Neural crest cell (in vitro differentiated cells): ENCODE results near the gene SNAPC2. TPM values are rescaled to one million over a fixed set of nuclear protein-coding genes. Genes with fewer than 3 reads are reported as not detected.

Experiments
- DNase-seq: peaks from one replicate; pipeline ENCODE4 v3.0.0; 2021; ENCODE audit warnings: low read depth, mixed read lengths, low spot score
- H3K27ac Mint-ChIP-seq: one replicate; pipeline ENCODE4 v1.8.0; 2021; ENCODE audit warnings: mild to moderate bottlenecking, mixed read lengths; ENCODE audit not compliant: unreplicated experiment
- H3K27me3 Mint-ChIP-seq: 2 replicates; pipeline ENCODE4 v1.8.0; 2021; ENCODE audit warnings: low read depth, mild to moderate bottlenecking, mixed read lengths
- H3K36me3 Mint-ChIP-seq: 2 replicates; pipeline ENCODE4 v1.8.0; 2021; ENCODE audit warnings: low read depth, mild to moderate bottlenecking, mixed read lengths
- H3K4me1 Mint-ChIP-seq: 2 replicates; pipeline ENCODE4 v1.8.0; 2021; ENCODE audit warnings: mixed read lengths
- H3K4me3 Mint-ChIP-seq: one replicate; pipeline ENCODE4 v1.8.0; 2021; ENCODE audit warnings: mild to moderate bottlenecking, mixed read lengths
- H3K9me3 Mint-ChIP-seq: 2 replicates; pipeline ENCODE4 v1.8.0; 2021; ENCODE audit warnings: mixed read lengths
- total RNA-seq: library from RNA; stranded (reverse); gene quantifications from 2 replicates; pipeline ENCODE4 v1.2.1, GENCODE V29; 2021
- TF ChIP-seq, protein P1 (sequence below): fragments of 200-600 bp; sonication (generic); conservative IDR thresholded peaks from 2 replicates; pipeline ENCODE4 v1.5.0; 2021; ENCODE audit warnings: antibody characterized with exemption, mild to moderate bottlenecking

Gene SNAPC2
- total RNA-seq, 1 donor from 2014 or later: 19.1 TPM

DNA sequence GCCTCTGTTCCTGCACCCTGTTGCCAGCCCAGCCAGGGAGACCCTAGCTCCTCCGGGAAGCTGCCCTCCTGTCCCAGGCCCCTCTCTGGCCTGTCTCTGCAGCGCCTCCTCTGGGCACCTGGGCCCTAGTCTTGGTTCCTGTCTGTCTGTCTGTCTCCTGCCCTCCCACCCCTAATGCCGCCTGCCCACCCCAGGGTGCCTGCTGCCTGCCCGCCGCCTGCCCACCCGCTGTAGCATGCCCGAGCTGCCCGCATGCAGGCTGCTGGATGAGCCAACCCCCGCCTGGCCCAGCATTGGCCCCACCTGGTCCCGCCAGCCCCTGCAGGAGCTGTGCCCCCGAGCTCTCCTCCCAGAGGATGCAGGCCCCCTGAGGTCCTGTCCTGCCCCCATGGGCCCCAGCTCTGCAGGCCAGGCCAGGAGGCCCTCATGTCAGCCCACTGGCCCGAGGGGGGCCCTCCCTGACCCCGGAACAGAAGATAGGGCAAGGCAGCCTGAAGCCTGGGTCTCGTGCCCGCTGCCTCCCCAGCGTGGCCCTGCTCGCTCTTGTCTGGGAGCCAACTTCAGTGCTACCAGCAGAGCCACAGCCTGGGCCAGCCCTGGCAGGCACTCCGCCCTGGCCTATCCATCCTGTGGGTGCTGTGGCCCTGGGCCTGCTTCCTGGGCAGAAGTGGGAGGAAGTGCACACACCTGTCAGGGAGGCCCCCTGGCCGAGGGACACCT lies 11.2 kb upstream of the SNAPC2 start:
- Mint-ChIP-seq H3K4me1 (peaks cover 14% of the 10 kb centered on the region), H3K27me3 (peaks cover 14% of the 10 kb centered on the region), H3K27ac (no peak overlapping the region), H3K9me3 (no peaks in the 10 kb centered on the region), H3K4me3 (peak overlapping the region; percentile 62), H3K36me3 (peaks cover 2% of the 10 kb centered on the region)
- no peak for DNase-seq
- TF ChIP-seq, protein P1, sequence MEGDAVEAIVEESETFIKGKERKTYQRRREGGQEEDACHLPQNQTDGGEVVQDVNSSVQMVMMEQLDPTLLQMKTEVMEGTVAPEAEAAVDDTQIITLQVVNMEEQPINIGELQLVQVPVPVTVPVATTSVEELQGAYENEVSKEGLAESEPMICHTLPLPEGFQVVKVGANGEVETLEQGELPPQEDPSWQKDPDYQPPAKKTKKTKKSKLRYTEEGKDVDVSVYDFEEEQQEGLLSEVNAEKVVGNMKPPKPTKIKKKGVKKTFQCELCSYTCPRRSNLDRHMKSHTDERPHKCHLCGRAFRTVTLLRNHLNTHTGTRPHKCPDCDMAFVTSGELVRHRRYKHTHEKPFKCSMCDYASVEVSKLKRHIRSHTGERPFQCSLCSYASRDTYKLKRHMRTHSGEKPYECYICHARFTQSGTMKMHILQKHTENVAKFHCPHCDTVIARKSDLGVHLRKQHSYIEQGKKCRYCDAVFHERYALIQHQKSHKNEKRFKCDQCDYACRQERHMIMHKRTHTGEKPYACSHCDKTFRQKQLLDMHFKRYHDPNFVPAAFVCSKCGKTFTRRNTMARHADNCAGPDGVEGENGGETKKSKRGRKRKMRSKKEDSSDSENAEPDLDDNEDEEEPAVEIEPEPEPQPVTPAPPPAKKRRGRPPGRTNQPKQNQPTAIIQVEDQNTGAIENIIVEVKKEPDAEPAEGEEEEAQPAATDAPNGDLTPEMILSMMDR: no peak

DNA sequence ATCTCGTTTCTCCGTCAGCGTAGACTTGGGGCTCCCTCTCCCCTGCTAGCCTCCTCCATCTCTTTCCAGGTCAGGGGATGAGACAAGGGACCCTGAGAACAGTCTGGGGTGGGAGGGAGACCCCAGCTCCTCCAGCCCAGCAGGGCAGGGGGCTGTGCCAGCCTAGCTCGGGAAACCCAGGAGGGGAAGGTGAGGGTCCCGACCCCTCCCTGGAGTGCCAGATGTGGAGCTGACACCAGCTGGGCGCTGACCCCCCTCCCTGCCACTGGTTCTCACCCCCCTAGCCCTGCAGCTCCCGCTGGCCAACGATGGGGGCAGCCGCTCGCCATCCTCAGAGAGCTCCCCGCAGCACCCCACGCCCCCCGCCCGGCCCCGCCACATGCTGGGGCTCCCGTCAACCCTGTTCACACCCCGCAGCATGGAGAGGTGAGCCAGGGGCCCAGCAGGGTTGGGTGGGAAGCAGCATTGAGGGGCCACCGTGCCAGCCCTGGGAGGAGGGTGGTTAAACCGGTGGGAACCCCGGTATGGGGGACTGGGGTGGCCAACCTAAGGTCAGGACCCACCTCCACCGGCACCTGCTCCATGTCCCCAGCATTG lies 10.6 kb upstream of the SNAPC2 start:
- peaks cover 12% of the 10 kb centered on the region for H3K4me1 Mint-ChIP-seq
- H3K9me3 Mint-ChIP-seq: no peaks in the 10 kb centered on the region
- H3K4me3 Mint-ChIP-seq: no peak overlapping the region
- no peak overlapping the region for H3K27ac Mint-ChIP-seq
- peaks cover 18% of the 10 kb centered on the region for H3K27me3 Mint-ChIP-seq
- H3K36me3 Mint-ChIP-seq: peaks cover 2% of the 10 kb centered on the region
- TF ChIP-seq, protein P1: no peak
- no peak for DNase-seq

DNA sequence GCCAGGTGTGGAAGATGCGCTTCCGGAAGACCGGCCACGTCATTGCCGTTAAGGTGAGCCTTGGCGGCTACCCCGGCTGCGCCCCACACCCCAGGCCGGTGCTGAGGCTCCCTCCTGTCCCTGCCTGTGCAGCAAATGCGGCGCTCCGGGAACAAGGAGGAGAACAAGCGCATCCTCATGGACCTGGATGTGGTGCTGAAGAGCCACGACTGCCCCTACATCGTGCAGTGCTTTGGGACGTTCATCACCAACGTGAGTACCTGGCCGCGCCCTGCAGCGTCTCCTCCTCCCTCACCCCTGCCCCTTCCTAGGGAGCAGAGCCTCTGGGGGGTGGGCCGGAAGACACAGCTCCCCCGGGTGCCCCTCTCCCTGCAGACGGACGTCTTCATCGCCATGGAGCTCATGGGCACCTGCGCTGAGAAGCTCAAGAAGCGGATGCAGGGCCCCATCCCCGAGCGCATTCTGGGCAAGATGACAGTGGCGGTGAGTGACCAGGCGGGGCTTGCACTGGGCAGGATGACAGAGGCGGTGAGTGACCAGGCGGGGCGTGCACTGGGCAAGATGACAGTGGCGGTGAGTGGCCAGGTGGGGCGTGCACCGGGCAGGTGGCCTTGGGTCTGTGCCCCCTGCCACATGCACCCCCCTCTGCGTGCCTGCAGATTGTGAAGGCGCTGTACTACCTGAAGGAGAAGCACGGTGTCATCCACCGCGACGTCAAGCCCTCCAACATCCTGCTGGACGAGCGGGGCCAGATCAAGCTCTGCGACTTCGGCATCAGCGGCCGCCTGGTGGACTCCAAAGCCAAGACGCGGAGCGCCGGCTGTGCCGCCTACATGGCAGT lies 9.6 kb upstream of the SNAPC2 start:
- TF ChIP-seq, protein P1: no peak
- Mint-ChIP-seq H3K27me3 (peaks cover 27% of the 10 kb centered on the region), H3K27ac (no peak overlapping the region), H3K9me3 (no peaks in the 10 kb centered on the region), H3K36me3 (peaks cover 2% of the 10 kb centered on the region), H3K4me1 (peaks cover 5% of the 10 kb centered on the region), H3K4me3 (peak overlapping the region; percentile 61)
- DNase-seq: no peak

DNA sequence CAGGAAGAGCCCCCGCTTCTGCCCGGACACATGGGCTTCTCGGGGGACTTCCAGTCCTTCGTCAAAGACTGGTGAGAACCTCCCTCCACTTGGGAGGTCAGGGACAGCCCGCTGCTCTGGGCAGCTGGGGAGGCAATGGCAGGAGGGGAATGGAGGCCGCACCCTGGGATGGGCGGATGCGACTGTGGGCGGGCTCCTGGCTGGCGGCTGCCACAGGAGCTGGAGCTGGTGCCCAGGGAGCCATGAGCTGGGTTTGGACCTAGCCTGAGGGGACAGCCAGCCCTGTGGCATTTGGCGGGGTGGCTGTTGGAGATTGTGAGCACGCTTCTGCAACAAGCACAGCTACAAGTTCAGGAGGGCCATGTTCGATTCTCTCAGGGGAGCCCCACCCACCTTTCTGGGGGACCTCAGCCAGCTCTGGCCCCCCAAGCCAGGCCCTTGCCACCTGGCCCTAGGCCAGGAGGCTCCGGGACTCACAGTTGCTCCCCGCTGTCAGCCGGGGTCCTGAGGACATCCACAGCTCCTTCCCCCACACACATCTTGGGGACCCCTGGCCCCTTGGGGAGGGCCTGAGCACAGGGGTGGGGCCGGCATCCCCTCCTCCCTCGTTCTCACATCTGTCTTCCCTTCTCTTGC lies 8.5 kb upstream of the SNAPC2 start:
- Mint-ChIP-seq H3K4me3 (peak overlapping the region; percentile 51), H3K4me1 (peaks cover 6% of the 10 kb centered on the region), H3K27me3 (peaks cover 36% of the 10 kb centered on the region), H3K27ac (no peak overlapping the region), H3K9me3 (no peaks in the 10 kb centered on the region), H3K36me3 (no peaks in the 10 kb centered on the region)
- TF ChIP-seq, protein P1: no peak
- no peak for DNase-seq

DNA sequence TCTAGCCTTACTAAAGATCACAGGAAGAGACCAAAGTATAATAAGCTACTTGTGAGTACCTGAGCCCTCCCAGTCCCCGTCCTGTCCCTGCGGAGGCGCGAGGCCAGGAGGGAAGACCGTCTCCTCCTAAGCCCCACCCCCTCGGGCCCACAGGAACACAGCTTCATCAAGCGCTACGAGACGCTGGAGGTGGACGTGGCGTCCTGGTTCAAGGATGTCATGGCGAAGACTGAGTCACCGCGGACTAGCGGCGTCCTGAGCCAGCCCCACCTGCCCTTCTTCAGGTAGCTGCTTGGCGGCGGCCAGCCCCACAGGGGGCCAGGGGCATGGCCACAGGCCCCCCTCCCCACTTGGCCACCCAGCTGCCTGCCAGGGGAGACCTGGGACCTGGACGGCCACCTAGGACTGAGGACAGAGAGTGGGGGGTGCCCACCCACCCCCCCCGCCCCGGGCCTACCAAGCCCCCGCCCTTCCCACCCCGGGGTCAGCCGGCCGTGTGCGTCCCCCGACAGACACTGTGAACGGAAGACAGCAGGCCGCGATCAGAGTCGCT lies 7.9 kb upstream of the SNAPC2 start:
- H3K27ac Mint-ChIP-seq: no peak overlapping the region
- peak overlapping the region; percentile 51 for H3K4me3 Mint-ChIP-seq
- TF ChIP-seq, protein P1: no peak
- no peak for DNase-seq
- H3K9me3 Mint-ChIP-seq: no peaks in the 10 kb centered on the region
- H3K4me1 Mint-ChIP-seq: peaks cover 10% of the 10 kb centered on the region
- no peaks in the 10 kb centered on the region for H3K36me3 Mint-ChIP-seq
- H3K27me3 Mint-ChIP-seq: peaks cover 41% of the 10 kb centered on the region
